K562 (cell line): ENCODE results near the gene PI4KA. TPM values are rescaled to one million over a fixed set of nuclear protein-coding genes. Genes with fewer than 3 reads are reported as not detected.
A peak's percentile ranks its signal among the peaks of the same experiment; 100 is the strongest.

Source experiments
- BACH1 ChIP-seq: fragments of 200-800 bp; sonication (Bioruptor generic); IDR thresholded peaks from 2 replicates; pipeline ENCODE4 v1.6.1; 2016; ENCODE audit warnings: missing genetic modification characterization, missing compliant biosample characterization
- CBFB ChIP-seq: sonication (generic); formaldehyde crosslinking; IDR thresholded peaks from 2 replicates; pipeline ENCODE4 v1.4.0; 2020; ENCODE audit warnings: mild to moderate bottlenecking, missing genetic modification reagents
- CTCF ChIP-seq, 3 experiments: IDR thresholded peaks in 2 of 3; conservative IDR thresholded peaks in 1 of 3; 2 replicates each; pipeline ENCODE4 v1.5.1; 2011 to 2012; ENCODE audit warnings: low read length in 3 of 3, mild to moderate bottlenecking in 3 of 3, control low read depth in 2 of 3, improper control_type of control experiment in 1 of 3, inconsistent platforms in 1 of 3, low read depth in 1 of 3, mixed read lengths in 1 of 3, moderate library complexity in 1 of 3; ENCODE audit not compliant: insufficient read depth in 2 of 3
- ELF4 ChIP-seq: fragments of 450-650 bp; formaldehyde crosslinking; IDR thresholded peaks from 2 replicates; pipeline ENCODE4 v1.4.0; 2022; ENCODE audit warnings: missing genetic modification characterization
- FOXA3 ChIP-seq, 2 experiments: fragments of 450-650 bp in 1 of 2; sonication (generic) in 1 of 2; formaldehyde crosslinking; IDR thresholded peaks in 1 of 2; conservative IDR thresholded peaks in 1 of 2; 2 replicates each; pipeline versions ENCODE4 v1.4.0 to v1.8.0; 2020 to 2022; ENCODE audit warnings: mild to moderate bottlenecking in 2 of 2, missing genetic modification reagents in 1 of 2
- FOXJ2 ChIP-seq: fragments of 200-800 bp; sonication (Bioruptor generic); IDR thresholded peaks from 2 replicates; pipeline ENCODE4 v1.6.1; 2016; ENCODE audit warnings: missing genetic modification characterization, missing compliant biosample characterization
- HNRNPUL1 ChIP-seq: fragments of 200-400 bp; formaldehyde crosslinking; IDR thresholded peaks from 2 replicates; pipeline ENCODE4 v1.6.1; 2017; ENCODE audit warnings: low read length
- IFI16 ChIP-seq: fragments of 250-450 bp; sonication (Bioruptor Pico); IDR thresholded peaks from 2 replicates; pipeline ENCODE4 v2.1.2; 2022; ENCODE audit warnings: mild to moderate bottlenecking, inconsistent platforms
- JUND ChIP-seq, 2 experiments: IDR thresholded peaks; 2 replicates in 1 of 2; 3 replicates in 1 of 2; pipeline ENCODE4 v1.6.1; 2011; ENCODE audit warnings: borderline replicate concordance in 2 of 2, low read depth in 2 of 2, low read length in 2 of 2, improper control_type of control experiment in 1 of 2, missing biosample characterization in 1 of 2, missing genetic modification characterization in 1 of 2, missing genetic modification reagents in 1 of 2
- KLF6 ChIP-seq: fragments of 250-450 bp; sonication (Bioruptor Pico); IDR thresholded peaks from 2 replicates; pipeline ENCODE4 v1.4.0; 2020; ENCODE audit warnings: mild to moderate bottlenecking, moderate library complexity, borderline replicate concordance
- MAZ ChIP-seq, 2 experiments: fragments of 450-650 bp in 1 of 2; sonication (generic) in 1 of 2; formaldehyde crosslinking; IDR thresholded peaks in 1 of 2; conservative IDR thresholded peaks in 1 of 2; 2 replicates each; pipeline versions ENCODE4 v1.4.0 to v1.5.0; 2020; ENCODE audit warnings: mild to moderate bottlenecking in 1 of 2, missing genetic modification reagents in 1 of 2
- MYC ChIP-seq, 2 experiments: fragments of 250-450 bp in 1 of 2; sonication (Bioruptor Pico) in 1 of 2; IDR thresholded peaks; 2 replicates each; pipeline versions ENCODE4 v1.5.1 to v1.6.1; 2012 to 2021; ENCODE audit warnings: low read depth in 2 of 2, borderline replicate concordance in 1 of 2, improper control_type of control experiment in 1 of 2, low read length in 1 of 2, mild to moderate bottlenecking in 1 of 2, moderate library complexity in 1 of 2
- NR4A1 ChIP-seq, 2 experiments: fragments of 250-450 bp in 1 of 2; fragments of 450-650 bp in 1 of 2; sonication (Bioruptor Pico) in 1 of 2; IDR thresholded peaks; 2 replicates each; pipeline versions ENCODE4 v1.4.0 to v1.6.1; 2016 to 2020; ENCODE audit warnings: mild to moderate bottlenecking in 2 of 2, missing compliant biosample characterization in 1 of 2, missing genetic modification characterization in 1 of 2, moderate library complexity in 1 of 2
- RBM34 ChIP-seq: fragments of 200-400 bp; formaldehyde crosslinking; IDR thresholded peaks from 2 replicates; pipeline ENCODE4 v1.6.1; 2018; ENCODE audit warnings: low read length, borderline replicate concordance; ENCODE audit not compliant: insufficient read depth
- SMAD3 ChIP-seq: fragments of 450-650 bp; formaldehyde crosslinking; conservative IDR thresholded peaks from 2 replicates; pipeline ENCODE4 v1.4.0; 2020; ENCODE audit warnings: mild to moderate bottlenecking
- ZNF444 ChIP-seq: fragments of 250-450 bp; sonication (Bioruptor Pico); IDR thresholded peaks from 2 replicates; pipeline ENCODE4 v1.4.0; 2020; ENCODE audit warnings: mild to moderate bottlenecking, moderate library complexity
- polyA plus RNA-seq, 8 experiments: library from polyadenylated mRNA; depleted of rRNA in 4 of 8; stranded (reverse) in 5 of 8; unstranded in 3 of 8; fragments of >200 nt; fragmentation: Nextera tagmentation in 2 of 8; fragmentation: Illumina TruSeq in 1 of 8; extraction: Ambion mirVana in 2 of 8; extraction: Trizol in 1 of 8; gene quantifications; 2 replicates each; pipeline versions ENCODE4 v1.2.1 to v1.2.3, GENCODE V29; 2011 to 2014; ENCODE audit warnings: inconsistent platforms in 1 of 8, missing spikeins in 1 of 8
- total RNA-seq, 7 experiments: library from RNA; depleted of rRNA in 6 of 7; stranded (reverse); fragments of >200 nt in 6 of 7; fragmentation: Illumina TruSeq in 2 of 7; extraction: Trizol in 2 of 7; gene quantifications; 2 replicates each; pipeline versions ENCODE4 v1.2.1 to v1.2.3, GENCODE V29; 2011 to 2021; ENCODE audit warnings: low replicate concordance in 1 of 7
- TF ChIP-seq, protein P1 (sequence below): sonication (generic); formaldehyde crosslinking; IDR thresholded peaks from 2 replicates; pipeline ENCODE4 v1.8.0; 2022; ENCODE audit warnings: mild to moderate bottlenecking, missing genetic modification reagents
- TF ChIP-seq, protein P2 (sequence below): IDR thresholded peaks from 2 replicates; pipeline ENCODE4 v1.6.1; 2012; ENCODE audit warnings: low read depth, low read length, improper control_type of control experiment, borderline replicate concordance

The PI4KA gene
- total and polyA plus RNA-seq, 9 of the 15 experiments (the other 6 are each of a cell fraction or from before 2014, with no cell fraction given): 7.3 to 187 (median 84.7) TPM

- peak; percentile 98; the same call in 1 of the 2 replicates for TF ChIP-seq KLF6 (CRISPR knock-in tag)
- peak; percentile 98 for TF ChIP-seq ELF4 (CRISPR knock-in tag)
- TF ChIP-seq HNRNPUL1: peak; percentile 37; the same call in 1 of the 2 replicates
- peak; percentile 5; the same call in 1 of the 2 replicates for TF ChIP-seq ZNF444
- peak; percentile 96 for TF ChIP-seq BACH1 (tag)
- peak; percentile 100 for TF ChIP-seq JUND (IDR thresholded peaks at IDR 0.05; ENCODE audit: borderline replicate concordance, low read depth, low read length)
- TF ChIP-seq JUND (tag; IDR thresholded peaks at IDR 0.05; ENCODE audit: borderline replicate concordance, low read depth, low read length): no peak
- peak; percentile 96 for TF ChIP-seq SMAD3 (CRISPR knock-in tag)
- TF ChIP-seq, protein P1, sequence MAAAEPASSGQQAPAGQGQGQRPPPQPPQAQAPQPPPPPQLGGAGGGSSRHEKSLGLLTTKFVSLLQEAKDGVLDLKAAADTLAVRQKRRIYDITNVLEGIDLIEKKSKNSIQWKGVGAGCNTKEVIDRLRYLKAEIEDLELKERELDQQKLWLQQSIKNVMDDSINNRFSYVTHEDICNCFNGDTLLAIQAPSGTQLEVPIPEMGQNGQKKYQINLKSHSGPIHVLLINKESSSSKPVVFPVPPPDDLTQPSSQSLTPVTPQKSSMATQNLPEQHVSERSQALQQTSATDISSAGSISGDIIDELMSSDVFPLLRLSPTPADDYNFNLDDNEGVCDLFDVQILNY (CRISPR knock-in tag): peak; percentile 94
- TF ChIP-seq, protein P2, sequence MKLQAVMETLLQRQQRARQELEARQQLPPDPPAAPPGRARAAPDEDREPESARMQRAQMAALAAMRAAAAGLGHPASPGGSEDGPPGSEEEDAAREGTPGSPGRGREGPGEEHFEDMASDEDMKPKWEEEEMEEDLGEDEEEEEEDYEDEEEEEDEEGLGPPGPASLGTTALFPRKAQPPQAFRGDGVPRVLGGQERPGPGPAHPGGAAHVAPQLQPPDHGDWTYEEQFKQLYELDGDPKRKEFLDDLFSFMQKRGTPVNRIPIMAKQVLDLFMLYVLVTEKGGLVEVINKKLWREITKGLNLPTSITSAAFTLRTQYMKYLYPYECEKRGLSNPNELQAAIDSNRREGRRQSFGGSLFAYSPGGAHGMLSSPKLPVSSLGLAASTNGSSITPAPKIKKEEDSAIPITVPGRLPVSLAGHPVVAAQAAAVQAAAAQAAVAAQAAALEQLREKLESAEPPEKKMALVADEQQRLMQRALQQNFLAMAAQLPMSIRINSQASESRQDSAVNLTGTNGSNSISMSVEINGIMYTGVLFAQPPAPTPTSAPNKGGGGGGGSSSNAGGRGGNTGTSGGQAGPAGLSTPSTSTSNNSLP: peak; percentile 100
- peak; percentile 96 for TF ChIP-seq MYC (IDR thresholded peaks at IDR 0.05; ENCODE audit: low read depth, low read length)
- peak; percentile 78; the same call in 1 of the 2 replicates for TF ChIP-seq MYC (CRISPR knock-in tag; IDR thresholded peaks at IDR 0.05; ENCODE audit: borderline replicate concordance, low read depth)
- TF ChIP-seq CBFB (CRISPR knock-in tag): no peak
- peak in 1 of 2 experiments; percentile 87; a peak in 2 of 4 replicates for TF ChIP-seq MAZ (CRISPR knock-in tag; conservative IDR thresholded peaks at IDR 0.05 in 1 of 2, IDR thresholded peaks at IDR 0.05 in 1 of 2)
- peak; percentile 100 for TF ChIP-seq FOXJ2
- peak; percentile 79; the same call in 1 of the 2 replicates for TF ChIP-seq IFI16 (CRISPR knock-in tag)
- TF ChIP-seq RBM34: 0 out of 2 replicates have a peak, but pooled peaks have one; percentile 86
- peak in 1 of 2 experiments; percentile 100; a peak in 2 of 4 replicates for TF ChIP-seq FOXA3 (CRISPR knock-in tag; conservative IDR thresholded peaks at IDR 0.05 in 1 of 2, IDR thresholded peaks at IDR 0.05 in 1 of 2)
- peak; percentile 11; the same call in 1 of the 2 replicates for TF ChIP-seq NR4A1 (CRISPR knock-in tag; IDR thresholded peaks at IDR 0.05)
- TF ChIP-seq NR4A1 (tag; IDR thresholded peaks at IDR 0.05): no peak
- TF ChIP-seq CTCF (IDR thresholded peaks at IDR 0.05 in 2 of 3, conservative IDR thresholded peaks at IDR 0.05 in 1 of 3; ENCODE audit: insufficient read depth in 2 of 3, low read depth in 1 of 3, low read length in 3 of 3): peak in 2 of 3 experiments; percentile 90 to 99; a peak in 4 of 6 replicates
Measured at GRCh38 chr22:20777420-20778177, 81.0 kb downstream of the PI4KA start (continued).
